Aorta (tissue), 5 donors: ENCODE results near the gene AP3B1. TPM values are rescaled to one million over a fixed set of nuclear protein-coding genes. Genes with fewer than 3 reads are reported as not detected.

Source experiments
- ATAC-seq: fragments of 200-7000 bp; cut with Tn5 transposase; one replicate; pipeline ENCODE4 v1.9.1; 2022; ENCODE audit warnings: moderate library complexity; ENCODE audit not compliant: low FRiP score
- DNase-seq, 2 donors: peaks; one replicate each; pipeline ENCODE4 v3.0.0-alpha.2; 2020
- H3K27ac ChIP-seq, 2 donors: one replicate each; pipeline ENCODE4 v1.5.1; 2013; ENCODE audit warnings: low read length in 2 of 2, mild to moderate bottlenecking in 2 of 2, moderate library complexity in 2 of 2, control low read depth in 1 of 2, inconsistent platforms in 1 of 2, low read depth in 1 of 2
- H3K27me3 ChIP-seq, 2 donors: one replicate each; pipeline ENCODE4 v1.6.1; 2013; ENCODE audit warnings: control low read depth in 1 of 2, low read length in 1 of 2, mild to moderate bottlenecking in 1 of 2, moderate library complexity in 1 of 2; ENCODE audit not compliant: insufficient read depth in 2 of 2, control insufficient read depth in 1 of 2
- H3K36me3 ChIP-seq, 2 donors: one replicate each; pipeline ENCODE4 v1.6.1; 2013; ENCODE audit warnings: control low read depth in 1 of 2, low read length in 1 of 2, mild to moderate bottlenecking in 1 of 2; ENCODE audit not compliant: insufficient read depth in 2 of 2, control insufficient read depth in 1 of 2
- H3K4me1 ChIP-seq, 2 donors: one replicate each; pipeline ENCODE4 v1.6.1; 2013; ENCODE audit warnings: low read length in 2 of 2, control low read depth in 1 of 2, mild to moderate bottlenecking in 1 of 2, moderate library complexity in 1 of 2; ENCODE audit not compliant: insufficient read depth in 2 of 2, control insufficient read depth in 1 of 2
- H3K4me3 ChIP-seq, 2 donors: one replicate each; pipeline ENCODE4 v1.5.1; 2013; ENCODE audit warnings: low read length in 2 of 2, control low read depth in 1 of 2, mild to moderate bottlenecking in 1 of 2
- H3K9me3 ChIP-seq: one replicate; pipeline ENCODE4 v1.6.1; 2013; ENCODE audit warnings: mild to moderate bottlenecking, low read length; ENCODE audit not compliant: control insufficient read depth
- WGBS, 2 donors: extraction: QIAGEN DNeasy Blood & Tissue Kit; methylation state at CpG; one replicate each; pipeline ENCODE4 v1.1.7; 2013; 5-methylcytosine and 5-hydroxymethylcytosine counted together
- intact Hi-C, 2 donors: fragments of 100-400 bp; cut with DNase I; formaldehyde crosslinking; loops; one replicate each; pipeline versions ENCODE4 v1.14.2 to v1.15.0; 2022
- polyA plus RNA-seq, 2 donors: library from polyadenylated mRNA; stranded (reverse); fragments of 200-250 nt; gene quantifications; one replicate each; pipeline ENCODE4 v1.2.3, GENCODE V29; 2013
- total RNA-seq, 2 donors: library from RNA; stranded (reverse); fragmentation: NEBNext Ultra II Directional; extraction: Animal tissue kit (Norgen Biotek cat#: 25700); gene quantifications; one replicate each; pipeline ENCODE4 v1.2.1, GENCODE V29; 2021
- donor health status: healthy with polysubstance abuse.
- donor health status: Bipolar disorder and iron deficiency.
- donor health status: DM: no; HTN: no; CAD: no.
- donor health status: DM: no; HTN: no; CAD: no.
- donor health status: DM: yes; HTN: yes; CAD: no.

AP3B1 gene
- total and polyA plus RNA-seq, 4 donors = 17.8 to 46.7 (median 37.1) TPM

GRCh38 chr5:78243091-78243490 lies 51.4 kb downstream of the AP3B1 start:
- no peak overlapping the region for H3K4me3 ChIP-seq
- no peaks in the 10 kb centered on the region for H3K36me3 ChIP-seq
- H3K27ac ChIP-seq = no peak overlapping the region
- ATAC-seq = no peak
- intact Hi-C loops = no loop called here
- no peaks in the 10 kb centered on the region for H3K27me3 ChIP-seq
- 95 to 98% methylated on average over 2 of the region's 2 CpGs for WGBS, 2 donors
- no peak for DNase-seq
- no peaks in the 10 kb centered on the region for H3K4me1 ChIP-seq
- no peaks in the 10 kb centered on the region for H3K9me3 ChIP-seq

DNA sequence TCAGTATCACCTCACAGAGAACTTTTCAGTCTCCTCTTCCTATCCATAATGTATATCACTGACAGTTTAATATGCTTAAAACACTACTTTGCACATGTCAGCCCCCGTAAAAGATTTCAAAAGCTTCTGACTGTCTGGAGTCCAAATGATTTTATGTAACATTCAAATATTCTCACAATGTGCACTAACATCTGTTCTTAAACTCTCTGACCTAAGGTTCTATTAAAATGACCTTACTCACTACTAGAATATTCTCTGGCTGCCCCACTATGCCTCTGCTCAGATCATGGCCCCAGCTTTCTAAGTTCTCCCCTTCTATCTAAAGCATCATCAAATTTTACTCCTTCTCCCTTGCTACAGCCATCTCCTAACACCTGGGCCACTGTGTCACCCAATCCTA lies 52.5 kb downstream of the AP3B1 start:
- Histone ChIP-seq H3K36me3 (no peaks in the 10 kb centered on the region), H3K4me1 (no peaks in the 10 kb centered on the region), H3K9me3 (no peaks in the 10 kb centered on the region), H3K27ac (no peak overlapping the region), H3K27me3 (no peaks in the 10 kb centered on the region), H3K4me3 (no peak overlapping the region)
- intact Hi-C loops = no loop called here
- WGBS, 2 donors = 76 to 89% methylated on average over 1 of the region's 1 CpG
- no peak for DNase-seq
- no peak for ATAC-seq

- no peaks in the 10 kb centered on the region for H3K9me3 ChIP-seq
- no peak overlapping the region for H3K27ac ChIP-seq
- H3K4me1 ChIP-seq = no peaks in the 10 kb centered on the region
- WGBS, 2 donors = 97% methylated on average over 3 of the region's 3 CpGs
- no peak for ATAC-seq
- no peaks in the 10 kb centered on the region for H3K36me3 ChIP-seq
- intact Hi-C loops = no loop called here
- no peak for DNase-seq
- H3K27me3 ChIP-seq = no peaks in the 10 kb centered on the region
- no peak overlapping the region for H3K4me3 ChIP-seq
Observed at GRCh38 chr5:78237911-78238310, 56.6 kb downstream of the AP3B1 start.

- no peaks in the 10 kb centered on the region for H3K4me1 ChIP-seq
- no peak overlapping the region for H3K27ac ChIP-seq
- H3K27me3 ChIP-seq = no peaks in the 10 kb centered on the region
- intact Hi-C loops = no loop called here
- H3K36me3 ChIP-seq = no peaks in the 10 kb centered on the region
- ATAC-seq (no peak), DNase-seq (no peak)
- no peaks in the 10 kb centered on the region for H3K9me3 ChIP-seq
- WGBS, 2 donors = 12 to 15% methylated on average over 2 of the region's 2 CpGs
- no peak overlapping the region for H3K4me3 ChIP-seq
Observed at GRCh38 chr5:78236046-78236445, 58.5 kb downstream of the AP3B1 start.

- DNase-seq (no peak), ATAC-seq (no peak)
- H3K36me3 ChIP-seq = no peaks in the 10 kb centered on the region
- no peak overlapping the region for H3K27ac ChIP-seq
- no peaks in the 10 kb centered on the region for H3K9me3 ChIP-seq
- no peaks in the 10 kb centered on the region for H3K27me3 ChIP-seq
- H3K4me3 ChIP-seq = no peak overlapping the region
- H3K4me1 ChIP-seq = no peaks in the 10 kb centered on the region
- WGBS, 2 donors = 8 to 12% methylated on average over 3 of the region's 3 CpGs
- intact Hi-C loops = no loop called here
Observed at GRCh38 chr5:78235289-78235688, 59.2 kb downstream of the AP3B1 start.

DNA sequence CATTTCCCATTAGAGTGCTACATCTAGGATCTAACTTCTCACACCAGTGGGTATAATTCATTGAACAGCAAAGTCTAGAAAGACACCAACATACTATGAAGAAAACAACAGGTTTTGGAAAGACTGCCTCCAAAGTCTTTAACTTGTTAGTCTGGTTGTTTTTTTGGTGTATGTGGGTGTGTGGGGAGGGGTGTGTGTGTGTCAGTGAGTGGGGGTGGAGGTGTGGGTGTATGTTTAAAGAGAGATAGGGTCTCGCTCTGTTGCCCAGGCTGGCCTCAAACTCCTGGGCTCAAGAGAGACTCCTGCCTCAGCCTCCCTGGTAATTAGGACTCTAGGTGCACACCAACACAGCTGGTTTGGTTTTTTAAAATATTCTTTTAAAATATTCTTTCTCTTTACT lies 59.7 kb downstream of the AP3B1 start:
- H3K4me1 ChIP-seq = no peaks in the 10 kb centered on the region
- H3K27me3 ChIP-seq = no peaks in the 10 kb centered on the region
- 91 to 100% methylated on average over 1 of the region's 1 CpG for WGBS, 2 donors
- H3K4me3 ChIP-seq = no peak overlapping the region
- ATAC-seq (no peak), DNase-seq (no peak)
- H3K27ac ChIP-seq = no peak overlapping the region
- intact Hi-C loops = no loop called here
- no peaks in the 10 kb centered on the region for H3K9me3 ChIP-seq
- no peaks in the 10 kb centered on the region for H3K36me3 ChIP-seq

DNA sequence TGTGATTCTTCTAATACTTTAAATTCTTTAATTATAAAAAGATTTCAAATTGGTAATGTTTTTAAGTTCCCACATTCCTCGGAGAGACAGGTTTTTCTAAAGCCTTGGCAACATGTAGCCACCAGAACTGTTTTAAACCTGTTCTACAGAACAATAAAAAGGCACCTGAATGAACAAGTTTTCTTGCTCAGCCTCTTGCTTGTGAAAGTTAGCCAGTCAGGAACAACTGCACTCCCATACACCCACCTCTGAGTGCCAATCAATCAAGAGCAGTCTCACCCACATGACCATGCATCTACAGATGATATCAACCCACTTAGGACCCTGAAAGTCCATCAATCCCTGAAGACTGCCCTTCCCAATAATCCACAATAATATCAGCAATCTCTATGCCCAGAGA lies 62.3 kb downstream of the AP3B1 start:
- Histone ChIP-seq H3K27ac (no peak overlapping the region), H3K27me3 (no peaks in the 10 kb centered on the region), H3K9me3 (no peaks in the 10 kb centered on the region), H3K4me3 (no peak overlapping the region), H3K4me1 (no peaks in the 10 kb centered on the region), H3K36me3 (no peaks in the 10 kb centered on the region)
- intact Hi-C loops = no loop called here
- WGBS, 2 donors = 47 to 66% methylated on average over 1 of the region's 1 CpG
- DNase-seq (no peak), ATAC-seq (no peak)

DNA sequence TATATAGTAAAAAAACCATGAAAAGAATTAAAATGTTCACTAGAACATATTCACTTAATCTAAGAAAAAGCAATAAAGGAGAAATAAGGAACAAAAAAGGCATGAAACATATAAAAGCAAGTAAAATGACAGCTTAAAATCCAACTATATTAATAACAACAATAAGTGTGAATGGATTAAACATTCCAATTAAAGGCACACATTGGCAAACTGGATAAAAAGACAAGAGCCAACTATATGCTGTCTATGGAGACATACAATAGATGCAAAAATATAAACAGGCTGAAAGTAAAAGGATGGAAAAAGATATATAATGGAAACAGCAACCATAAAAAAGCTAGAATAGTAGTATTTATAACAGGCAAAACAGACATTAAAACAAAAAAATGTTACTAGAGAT lies 70.1 kb downstream of the AP3B1 start:
- Histone ChIP-seq H3K9me3 (peaks cover 1% of the 10 kb centered on the region), H3K4me1 (peaks cover 0 to 2% of the 10 kb centered on the region in 2 donors), H3K27ac (no peak overlapping the region), H3K4me3 (no peak overlapping the region), H3K36me3 (peaks cover 3% of the 10 kb centered on the region in 2 donors), H3K27me3 (no peaks in the 10 kb centered on the region)
- ATAC-seq = no peak
- no peak for DNase-seq
- intact Hi-C loops = no loop called here

- H3K9me3 ChIP-seq = peaks cover 1% of the 10 kb centered on the region
- H3K4me3 ChIP-seq = no peak overlapping the region
- H3K27me3 ChIP-seq = no peaks in the 10 kb centered on the region
- peaks cover 3% of the 10 kb centered on the region in 2 donors for H3K36me3 ChIP-seq
- no peak overlapping the region for H3K27ac ChIP-seq
- intact Hi-C loops = no loop called here
- 84 to 91% methylated on average over 2 of the region's 2 CpGs for WGBS, 2 donors
- DNase-seq (no peak), ATAC-seq (no peak)
- H3K4me1 ChIP-seq = peaks cover 0 to 2% of the 10 kb centered on the region in 2 donors
Observed at GRCh38 chr5:78221964-78222451, 72.5 kb downstream of the AP3B1 start.
